Measurements from ENCODE around the gene NRIP1.
"Not testable (repeated sequence)": the region's sequence is repeated elsewhere in the genome, so short reads cannot be mapped to it uniquely, and the experiment has no call there.

NRIP1 gene

GRCh38 chr21:14968821-14969220, 96.0 kb downstream of the NRIP1 start:
- DNase-seq: no peak

- no peak for DNase-seq
Observed at GRCh38 chr21:14968029-14968428, 96.8 kb downstream of the NRIP1 start.

GRCh38 chr21:14964621-14965020, 100.2 kb downstream of the NRIP1 start:
- DNase-seq: no peak

- DNase-seq: no peak
Observed at GRCh38 chr21:14962217-14962616, 102.6 kb downstream of the NRIP1 start.

- DNase-seq: no peak
Observed at GRCh38 chr21:14961502-14961901, 103.3 kb downstream of the NRIP1 start.

GRCh38 chr21:14959343-14959742, 105.5 kb downstream of the NRIP1 start:
- DNase-seq: no peak

GRCh38 chr21:14957836-14958235, 107.0 kb downstream of the NRIP1 start:
- DNase-seq: no peak

GRCh38 chr21:14956807-14957206, 108.0 kb downstream of the NRIP1 start:
- no peak for DNase-seq

- no peak for DNase-seq
Observed at GRCh38 chr21:14955936-14956520, 108.8 kb downstream of the NRIP1 start.

- DNase-seq: no peak
Observed at GRCh38 chr21:14952916-14953315, 111.9 kb downstream of the NRIP1 start.

- DNase-seq: no peak
Observed at GRCh38 chr21:14949603-14950002, 115.2 kb downstream of the NRIP1 start.

- DNase-seq: no peak
Observed at GRCh38 chr21:14947613-14948160, 117.1 kb downstream of the NRIP1 start.

- no peak for DNase-seq
Observed at GRCh38 chr21:14945176-14945575, 119.6 kb downstream of the NRIP1 start.

GRCh38 chr21:14943616-14944015, 121.2 kb downstream of the NRIP1 start:
- DNase-seq: no peak

- DNase-seq: no peak
Observed at GRCh38 chr21:14942801-14943490, 121.9 kb downstream of the NRIP1 start.

- not testable (repeated sequence) for DNase-seq
Observed at GRCh38 chr21:14927324-14927723, 137.5 kb downstream of the NRIP1 start.

GRCh38 chr21:14926186-14926585, 138.6 kb downstream of the NRIP1 start:
- no peak for DNase-seq

GRCh38 chr21:14923468-14923867, 141.3 kb downstream of the NRIP1 start:
- DNase-seq: no peak

GRCh38 chr21:14922980-14923379, 141.8 kb downstream of the NRIP1 start:
- no peak for DNase-seq

- no peak for DNase-seq
Observed at GRCh38 chr21:14918527-14918926, 146.3 kb downstream of the NRIP1 start.

- no peak for DNase-seq
Observed at GRCh38 chr21:14917762-14918161, 147.0 kb downstream of the NRIP1 start.

- no peak for DNase-seq
Observed at GRCh38 chr21:14916676-14917141, 148.1 kb downstream of the NRIP1 start.

GRCh38 chr21:14913638-14914037, 151.2 kb downstream of the NRIP1 start:
- DNase-seq: no peak

- DNase-seq: no peak
Observed at GRCh38 chr21:14911351-14911750, 153.4 kb downstream of the NRIP1 start.

Data from activated CD4-positive, alpha-beta T cell treated with anti-CD3 and anti-CD28 coated beads for 48 hours (primary cell).